ENCODE data around the gene PURA.

Gene PURA

GRCh38 chr5:140162781-140163180 is 48.9 kb downstream of the PURA start:
- no peak for DNase-seq

GRCh38 chr5:140165101-140165922 is 51.4 kb downstream of the PURA start:
- no peak for DNase-seq

GRCh38 chr5:140165923-140166270 is 52.0 kb downstream of the PURA start:
- no peak for DNase-seq

GRCh38 chr5:140166911-140167310 is 53.0 kb downstream of the PURA start:
- DNase-seq: no peak

- DNase-seq: no peak
Measured at GRCh38 chr5:140168371-140168770, 54.5 kb downstream of the PURA start.

- DNase-seq: no peak
Measured at GRCh38 chr5:140169410-140169809, 55.5 kb downstream of the PURA start.

- no peak for DNase-seq
Measured at GRCh38 chr5:140172483-140172882, 58.6 kb downstream of the PURA start.

GRCh38 chr5:140174014-140174413 is 60.1 kb downstream of the PURA start:
- DNase-seq: no peak

- peak; percentile 96 for DNase-seq
Measured at GRCh38 chr5:140174465-140175366, 60.8 kb downstream of the PURA start, which contains the start of gene CYSTM1. TSS of gene CYSTM1 (plus strand) at chr5:140175188. CDS start at chr5:140194466, 19,278 bp downstream.
